Mucosa of descending colon (tissue), 3 donors: ENCODE results near the gene TPBGL. TPM values are rescaled to one million over a fixed set of nuclear protein-coding genes. Genes with fewer than 3 reads are reported as not detected.

Experiments used
- ATAC-seq: fragments of 200-7000 bp; cut with Tn5 transposase; one replicate; pipeline ENCODE4 v1.9.1; 2020; ENCODE audit warnings: mild to moderate bottlenecking, moderate library complexity
- DNase-seq, 3 donors: peaks; one replicate each; pipeline ENCODE4 v3.0.0-alpha.2; 2020
- H3K36me3 ChIP-seq: fragments of 200-600 bp; one replicate; pipeline ENCODE4 v1.8.0; 2021; ENCODE audit warnings: low read depth, mild to moderate bottlenecking
- H3K4me1 ChIP-seq: fragments of 200-600 bp; one replicate; pipeline ENCODE4 v1.8.0; 2021; ENCODE audit warnings: low read depth, mild to moderate bottlenecking
- H3K4me3 ChIP-seq: fragments of 200-600 bp; one replicate; pipeline ENCODE4 v1.8.0; 2021; ENCODE audit warnings: mild to moderate bottlenecking
- H3K9me3 ChIP-seq: fragments of 200-600 bp; one replicate; pipeline ENCODE4 v1.8.0; 2021; ENCODE audit warnings: mild to moderate bottlenecking
- intact Hi-C, 2 donors: fragments of 100-400 bp; cut with DNase I in 1 of 2; cut with micrococcal nuclease in 1 of 2; formaldehyde crosslinking; loops; one replicate each; pipeline versions ENCODE4 v1.11.0 to v1.11.1; 2022; cut with DNase I, micrococcal nuclease
- total RNA-seq, 3 donors: library from RNA; stranded (reverse); fragmentation: NEBNext Ultra II Directional in 2 of 3; extraction: Animal tissue kit (Norgen Biotek cat#: 25700) in 2 of 3; gene quantifications; one replicate each; pipeline versions ENCODE4 v1.2.1 to v1.2.4, GENCODE V29; 2021 to 2023
- TF ChIP-seq, protein P1 (sequence below): fragments of 200-600 bp; IDR thresholded peaks from one replicate; pipeline ENCODE4 v1.8.0; 2022; ENCODE audit warnings: antibody characterized with exemption, mild to moderate bottlenecking
- donor health status: DM: no; HTN: no; CAD: no; lungs with moderate emphysema.
- donor health status: DM: no; HTN: no; CAD: no.
- donor health status: DM: no; HTN: yes; CAD: no.

TPBGL gene
- total RNA-seq, 3 donors from 2014 or later = 0.17 to 0.57 TPM; not detected in 1

DNA sequence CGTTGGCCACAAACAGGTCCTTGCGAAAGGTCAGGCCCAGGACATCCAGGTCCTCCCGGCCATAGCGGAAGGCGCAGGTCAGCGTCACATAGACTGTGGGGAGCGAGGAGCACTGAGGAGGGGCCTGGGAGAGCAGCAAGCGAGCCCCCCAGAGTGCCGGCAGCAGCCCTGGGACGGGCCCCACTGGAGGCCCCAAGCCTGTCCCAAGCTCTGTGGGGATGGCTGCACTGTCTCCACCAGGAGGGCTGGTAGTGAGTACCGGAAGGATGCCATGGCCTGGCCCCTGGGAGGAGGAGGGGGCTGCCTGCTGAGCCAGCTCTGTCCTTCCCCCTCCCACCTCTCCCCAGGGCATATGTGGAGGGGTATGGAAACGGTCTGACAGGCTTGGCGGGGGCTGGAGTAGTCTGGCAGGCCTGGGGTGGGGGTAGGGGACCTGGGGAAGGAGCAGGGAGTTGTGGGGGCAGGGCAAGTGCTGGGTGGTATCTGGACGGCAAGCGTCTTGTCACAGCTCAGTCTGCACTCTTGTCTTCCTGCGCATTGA lies 42.9 kb downstream of the TPBGL start:
- DNase-seq = no peak
- intact Hi-C loops = loop anchor here (5.0 kb wide), 1 partner anchor 104 kb away; no protein-coding TSS in a partner anchor

DNA sequence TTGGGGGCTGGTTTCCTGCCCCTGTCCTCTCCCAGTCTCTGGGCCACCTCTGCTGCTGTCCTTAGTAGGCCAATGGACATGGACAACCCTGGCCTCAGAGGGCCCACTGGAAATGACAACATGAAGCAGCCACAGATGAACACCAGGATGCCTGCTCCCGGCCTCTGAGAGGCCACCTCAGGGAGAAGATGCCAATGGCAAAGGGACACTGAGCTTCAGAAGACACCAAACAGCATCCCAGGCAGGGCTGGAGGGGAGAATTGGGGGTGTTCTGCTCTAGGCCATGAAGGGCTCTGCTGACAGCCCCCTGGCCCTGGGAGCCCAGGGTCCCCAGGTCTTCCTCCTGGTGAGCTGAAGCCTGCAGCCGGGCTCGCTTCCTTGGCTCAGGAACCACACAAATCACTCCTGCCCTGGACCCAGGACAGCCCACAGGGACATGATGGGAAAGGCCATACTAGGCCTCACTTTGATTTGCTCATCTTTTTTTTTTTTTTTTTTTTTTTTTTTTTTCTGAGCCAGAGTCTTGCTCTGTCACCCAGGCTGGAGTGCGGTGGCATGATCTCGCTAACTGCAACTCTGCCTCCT lies 45.3 kb downstream of the TPBGL start:
- DNase-seq = no peak
- no peaks in the 10 kb centered on the region for H3K36me3 ChIP-seq
- H3K4me3 ChIP-seq = no peak overlapping the region
- intact Hi-C loops = no loop called here
- TF ChIP-seq, protein P1, sequence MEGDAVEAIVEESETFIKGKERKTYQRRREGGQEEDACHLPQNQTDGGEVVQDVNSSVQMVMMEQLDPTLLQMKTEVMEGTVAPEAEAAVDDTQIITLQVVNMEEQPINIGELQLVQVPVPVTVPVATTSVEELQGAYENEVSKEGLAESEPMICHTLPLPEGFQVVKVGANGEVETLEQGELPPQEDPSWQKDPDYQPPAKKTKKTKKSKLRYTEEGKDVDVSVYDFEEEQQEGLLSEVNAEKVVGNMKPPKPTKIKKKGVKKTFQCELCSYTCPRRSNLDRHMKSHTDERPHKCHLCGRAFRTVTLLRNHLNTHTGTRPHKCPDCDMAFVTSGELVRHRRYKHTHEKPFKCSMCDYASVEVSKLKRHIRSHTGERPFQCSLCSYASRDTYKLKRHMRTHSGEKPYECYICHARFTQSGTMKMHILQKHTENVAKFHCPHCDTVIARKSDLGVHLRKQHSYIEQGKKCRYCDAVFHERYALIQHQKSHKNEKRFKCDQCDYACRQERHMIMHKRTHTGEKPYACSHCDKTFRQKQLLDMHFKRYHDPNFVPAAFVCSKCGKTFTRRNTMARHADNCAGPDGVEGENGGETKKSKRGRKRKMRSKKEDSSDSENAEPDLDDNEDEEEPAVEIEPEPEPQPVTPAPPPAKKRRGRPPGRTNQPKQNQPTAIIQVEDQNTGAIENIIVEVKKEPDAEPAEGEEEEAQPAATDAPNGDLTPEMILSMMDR = no peak
- H3K9me3 ChIP-seq = no peaks in the 10 kb centered on the region
- ATAC-seq = no peak
- peaks cover 5% of the 10 kb centered on the region for H3K4me1 ChIP-seq

More for the DNA sequence above, 42.9 kb downstream of the TPBGL start:
- H3K9me3 ChIP-seq = no peaks in the 10 kb centered on the region
- H3K4me3 ChIP-seq = no peak overlapping the region
- peaks cover 5% of the 10 kb centered on the region for H3K4me1 ChIP-seq
- H3K36me3 ChIP-seq = no peaks in the 10 kb centered on the region
- TF ChIP-seq, protein P1 = no peak
- no peak for ATAC-seq

DNA sequence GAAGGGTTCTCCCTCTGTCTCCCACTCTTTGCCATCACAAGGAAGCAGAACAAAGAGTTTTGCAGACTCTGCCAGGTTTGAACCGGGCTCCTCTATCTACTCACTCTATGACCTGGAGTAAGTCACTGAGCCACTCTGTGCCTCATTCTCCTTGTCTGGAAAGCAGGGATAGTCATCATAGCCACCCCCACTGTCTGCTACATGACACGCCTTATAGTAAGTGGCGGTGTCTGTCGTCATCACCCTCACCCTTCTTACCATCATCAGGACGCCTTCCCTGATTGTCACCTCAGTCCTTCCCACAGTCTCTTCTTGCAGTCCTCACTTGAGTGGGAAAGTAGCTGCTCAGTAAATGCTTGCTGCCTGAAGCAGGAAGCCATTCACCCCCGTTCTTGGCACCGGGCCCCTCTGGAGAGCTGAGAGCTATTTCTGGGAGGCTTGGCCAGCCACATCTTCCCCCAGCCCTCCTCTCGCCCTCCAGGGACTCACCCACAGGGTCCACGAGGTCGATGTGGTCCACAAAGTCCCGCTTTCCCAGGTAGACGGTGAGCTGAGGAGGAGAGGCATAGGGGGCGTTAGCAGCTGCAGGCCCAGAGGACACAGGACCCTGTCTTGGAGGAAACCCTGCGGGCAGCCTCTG lies 46.4 kb downstream of the TPBGL start:
- H3K4me1 ChIP-seq = no peaks in the 10 kb centered on the region
- H3K4me3 ChIP-seq = no peak overlapping the region
- TF ChIP-seq, protein P1 = no peak
- no peaks in the 10 kb centered on the region for H3K9me3 ChIP-seq
- DNase-seq (no peak), ATAC-seq (no peak)
- intact Hi-C loops = no loop called here
- H3K36me3 ChIP-seq = no peaks in the 10 kb centered on the region

DNA sequence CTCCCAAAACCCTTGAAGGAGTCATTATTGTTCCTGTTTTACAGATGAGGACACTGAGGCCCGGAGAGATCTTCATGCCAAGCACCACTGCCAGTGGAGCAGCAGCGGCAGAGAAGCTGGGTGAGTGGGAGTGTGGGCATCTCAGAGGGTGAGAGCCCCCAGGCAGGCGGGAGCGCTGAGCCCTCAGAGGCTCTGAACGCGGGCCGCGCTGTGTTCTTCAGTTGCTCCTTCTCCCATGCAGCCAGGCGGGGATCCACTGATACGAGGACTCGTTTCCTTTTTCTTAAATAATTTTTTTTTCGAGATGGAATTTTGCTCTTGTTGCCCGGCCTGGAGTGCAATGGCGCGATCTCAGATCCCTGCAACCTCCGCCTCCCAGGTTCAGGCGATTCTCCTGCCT lies 47.0 kb downstream of the TPBGL start:
- DNase-seq (no peak), ATAC-seq (no peak)
- Histone ChIP-seq H3K9me3 (no peaks in the 10 kb centered on the region), H3K36me3 (no peaks in the 10 kb centered on the region), H3K4me1 (no peaks in the 10 kb centered on the region), H3K4me3 (no peak overlapping the region)
- intact Hi-C loops = no loop called here
- TF ChIP-seq, protein P1 = no peak

DNA sequence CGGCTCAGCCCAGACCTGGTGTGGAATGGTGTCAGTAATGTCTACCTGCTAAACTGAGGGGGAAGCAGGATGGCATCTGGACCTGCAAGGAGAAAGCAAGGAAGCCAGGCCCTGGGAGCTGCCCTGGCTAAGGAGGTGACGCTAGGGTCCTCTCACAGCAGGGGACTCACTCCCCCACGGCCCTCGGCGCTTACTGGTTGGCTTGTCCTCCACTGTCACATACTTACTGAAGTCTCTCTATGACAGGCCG lies 48.9 kb downstream of the TPBGL start:
- TF ChIP-seq, protein P1 = no peak
- no peaks in the 10 kb centered on the region for H3K36me3 ChIP-seq
- intact Hi-C loops = no loop called here
- H3K4me3 ChIP-seq = no peak overlapping the region
- H3K9me3 ChIP-seq = no peaks in the 10 kb centered on the region
- ATAC-seq = no peak
- no peaks in the 10 kb centered on the region for H3K4me1 ChIP-seq
- no peak for DNase-seq
